ENCODE measurements around the gene ADH6.

- no peak for TF ChIP-seq CTCF (IDR thresholded peaks at IDR 0.05; ENCODE audit: low read length)
- no peak for TF ChIP-seq EZH2 (optimal IDR thresholded peaks at IDR 0.05; ENCODE audit: low read depth, low read length)
Observed at GRCh38 chr4:99235955-99236354, 16.9 kb upstream of the ADH6 start.
